H1 (cell line): ENCODE results near the gene TTC28. TPM values are rescaled to one million over a fixed set of nuclear protein-coding genes. Genes with fewer than 3 reads are reported as not detected.

Source experiments
- CHD2 ChIP-seq: IDR thresholded peaks from 2 replicates; pipeline ENCODE4 v1.6.1; 2012; ENCODE audit warnings: low read length, improper control_type of control experiment
- EP300 ChIP-seq, 2 experiments: IDR thresholded peaks; 1 replicate in 1 of 2; 2 replicates in 1 of 2; pipeline ENCODE4 v1.6.1; 2011 to 2012; ENCODE audit warnings: low read depth in 2 of 2, low read length in 2 of 2, mild to moderate bottlenecking in 2 of 2, borderline replicate concordance in 1 of 2, inconsistent platforms in 1 of 2, moderate library complexity in 1 of 2
- polyA plus RNA-seq, 7 experiments: library from polyadenylated mRNA; depleted of rRNA in 3 of 7; stranded (reverse) in 5 of 7; unstranded in 2 of 7; fragments of >200 nt in 5 of 7; fragments of 200-250 nt in 2 of 7; gene quantifications; 1 replicate in 5 of 7; 2 replicates in 1 of 7; 4 replicates in 1 of 7; pipeline versions ENCODE4 v1.2.1 to v1.2.3, GENCODE V29; 2011 to 2013; ENCODE audit warnings: missing spikeins in 2 of 7, mixed read lengths in 2 of 7
- total RNA-seq: library from RNA; stranded (reverse); fragmentation: NEBNext Ultra II Directional; extraction: Animal tissue kit (Norgen Biotek cat#: 25700); gene quantifications from 2 replicates; pipeline ENCODE4 v1.2.1, GENCODE V29; 2021

Gene TTC28
- total and polyA plus RNA-seq, 2 of the 8 experiments (the other 6 are each of a cell fraction or from before 2014, with no cell fraction given) = 2.6 to 12.6 TPM

- no peak for TF ChIP-seq EP300 (IDR thresholded peaks at IDR 0.05; ENCODE audit: borderline replicate concordance in 1 of 2, low read depth in 2 of 2, low read length in 2 of 2)
- TF ChIP-seq CHD2 = no peak
These were observed 77.7 kb downstream of the TTC28 start (continued) for GRCh38 chr22:28601915-28602314.
